ENCODE results near the gene DNAJC17.
A peak's percentile ranks its signal among the peaks of the same experiment; 100 is the strongest.

DNAJC17 gene

DNA sequence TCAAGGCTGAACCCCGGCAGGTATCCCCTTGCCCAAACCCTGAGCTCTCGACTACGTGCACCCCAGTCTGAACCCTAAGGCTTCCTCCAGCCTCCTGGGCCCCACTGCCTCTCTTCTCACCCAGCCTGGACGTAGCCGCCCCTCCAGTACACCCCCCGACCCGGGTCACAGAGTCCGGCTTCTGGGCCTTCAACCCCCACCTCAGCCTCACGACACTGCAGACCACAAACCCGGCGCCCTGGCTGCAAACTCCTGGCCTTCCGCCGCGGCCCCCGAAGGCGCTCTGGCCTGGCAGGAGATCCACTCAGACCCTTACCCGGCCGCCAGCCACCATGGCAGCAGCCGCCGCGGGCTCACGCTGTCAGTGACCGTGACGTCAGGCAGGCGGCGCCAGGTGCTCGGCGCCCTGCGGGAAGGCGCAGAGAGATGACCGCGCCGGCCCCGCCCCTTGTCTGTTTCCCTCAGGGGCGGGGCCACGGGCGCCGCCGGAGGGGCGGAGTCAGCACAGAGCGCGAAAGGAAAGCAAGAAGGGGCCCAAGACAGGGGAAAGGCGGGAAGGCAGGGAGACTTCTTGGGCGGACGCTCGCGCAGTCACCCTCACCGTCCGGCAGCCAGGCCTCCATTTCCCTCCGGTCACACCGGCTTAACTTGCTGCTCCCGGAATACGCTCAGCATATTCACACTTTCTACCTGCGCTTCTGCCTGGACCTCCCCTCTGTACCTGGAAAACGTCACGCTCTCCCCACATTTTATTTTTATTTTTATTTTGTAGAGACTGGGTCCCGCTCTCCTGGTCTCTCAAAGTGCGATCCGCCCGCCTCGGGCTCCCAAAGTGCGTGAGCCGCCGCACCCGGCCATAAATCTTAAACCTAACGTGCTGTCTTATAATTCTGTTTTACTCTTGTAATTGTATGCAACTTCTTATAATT is 52.1 kb downstream of the DNAJC17 start, which contains the start of gene RMDN3:
Gene RMDN3, minus strand, starts transcription at position 372 of the 929 bp plus-strand sequence. CDS start 471 bp downstream, outside the sequence.
- peak within 1 kb of the TSS; percentile 70 for H3K27ac ChIP-seq (ENCODE audit: low read length)
- peaks cover 0 to 18% of the 10 kb centered on the region in 2 donors for H3K36me3 ChIP-seq (ENCODE audit: control insufficient read depth in 2 of 2, insufficient read depth in 2 of 2, low read length in 2 of 2)
- no peaks in the 10 kb centered on the region for H3K9me3 ChIP-seq (ENCODE audit: control insufficient read depth in 2 of 2, low read length in 2 of 2)
- H3K4me3 ChIP-seq (ENCODE audit: low read length in 2 of 2) = peak within 1 kb of the TSS; percentile 83 to 91
- H3K27me3 ChIP-seq (ENCODE audit: control insufficient read depth in 1 of 2, insufficient read depth in 2 of 2, low read length in 2 of 2) = no peaks in the 10 kb centered on the region
- peak within 1 kb of the TSS; percentile 83 to 84 for H3K9ac ChIP-seq (ENCODE audit: low read length in 2 of 2)
- peaks cover 10% of the 10 kb centered on the region for H3K4me1 ChIP-seq (ENCODE audit: control insufficient read depth, insufficient read depth, low read length)

DNA sequence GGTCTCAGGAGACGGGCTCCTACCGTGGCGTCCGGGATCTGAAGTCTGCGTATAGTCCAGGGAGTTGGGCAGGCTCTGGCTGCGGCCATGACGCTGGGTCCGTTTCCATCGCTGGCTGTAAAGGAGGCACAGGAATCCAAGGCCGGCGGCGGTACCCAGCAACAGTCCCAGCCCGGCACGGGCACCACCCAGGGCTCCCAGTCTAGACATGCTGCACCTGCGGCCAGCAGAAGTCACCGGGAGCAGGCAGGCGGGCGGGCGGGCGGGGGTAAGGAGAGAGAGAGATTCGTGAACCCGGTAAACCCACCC is 52.7 kb downstream of the DNAJC17 start:
- Histone ChIP-seq H3K4me1 (ENCODE audit: control insufficient read depth, insufficient read depth, low read length) (peaks cover 10% of the 10 kb centered on the region), H3K9ac (ENCODE audit: low read length in 2 of 2) (peak overlapping the region; percentile 83 to 84), H3K27me3 (ENCODE audit: control insufficient read depth in 1 of 2, insufficient read depth in 2 of 2, low read length in 2 of 2) (no peaks in the 10 kb centered on the region), H3K4me3 (ENCODE audit: low read length in 2 of 2) (peak overlapping the region; percentile 83 to 91), H3K36me3 (ENCODE audit: control insufficient read depth in 2 of 2, insufficient read depth in 2 of 2, low read length in 2 of 2) (peaks cover 3 to 22% of the 10 kb centered on the region in 2 donors), H3K27ac (ENCODE audit: low read length) (peak overlapping the region; percentile 70), H3K9me3 (ENCODE audit: control insufficient read depth in 2 of 2, low read length in 2 of 2) (no peaks in the 10 kb centered on the region)

DNA sequence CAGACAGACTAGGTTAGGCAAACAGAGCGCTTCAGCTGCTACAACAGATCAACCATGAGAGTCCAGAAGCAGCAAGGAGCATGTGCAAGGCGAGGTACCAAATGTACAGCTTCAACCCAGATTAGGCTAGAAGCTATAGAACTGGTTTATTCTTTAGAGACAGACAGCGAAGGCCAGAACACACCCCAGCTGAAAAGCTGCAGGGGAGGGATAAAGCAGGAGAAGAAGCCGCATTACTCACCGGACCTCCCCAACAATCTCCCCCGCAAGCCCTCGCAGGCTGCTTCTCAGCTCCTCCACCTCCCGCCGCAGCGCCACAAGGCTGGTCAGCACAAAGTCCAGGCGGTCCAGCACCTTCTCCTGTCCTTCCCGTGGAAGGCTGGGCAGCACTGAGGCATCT is 55.5 kb downstream of the DNAJC17 start:
- Histone ChIP-seq H3K4me3 (ENCODE audit: low read length in 2 of 2) (no peak overlapping the region), H3K27me3 (ENCODE audit: control insufficient read depth in 1 of 2, insufficient read depth in 2 of 2, low read length in 2 of 2) (no peaks in the 10 kb centered on the region), H3K27ac (ENCODE audit: low read length) (no peak overlapping the region), H3K36me3 (ENCODE audit: control insufficient read depth in 2 of 2, insufficient read depth in 2 of 2, low read length in 2 of 2) (peaks cover 8 to 37% of the 10 kb centered on the region in 2 donors), H3K9me3 (ENCODE audit: control insufficient read depth in 2 of 2, low read length in 2 of 2) (no peaks in the 10 kb centered on the region), H3K4me1 (ENCODE audit: control insufficient read depth, insufficient read depth, low read length) (peaks cover 10% of the 10 kb centered on the region), H3K9ac (ENCODE audit: low read length in 2 of 2) (no peak overlapping the region)

DNA sequence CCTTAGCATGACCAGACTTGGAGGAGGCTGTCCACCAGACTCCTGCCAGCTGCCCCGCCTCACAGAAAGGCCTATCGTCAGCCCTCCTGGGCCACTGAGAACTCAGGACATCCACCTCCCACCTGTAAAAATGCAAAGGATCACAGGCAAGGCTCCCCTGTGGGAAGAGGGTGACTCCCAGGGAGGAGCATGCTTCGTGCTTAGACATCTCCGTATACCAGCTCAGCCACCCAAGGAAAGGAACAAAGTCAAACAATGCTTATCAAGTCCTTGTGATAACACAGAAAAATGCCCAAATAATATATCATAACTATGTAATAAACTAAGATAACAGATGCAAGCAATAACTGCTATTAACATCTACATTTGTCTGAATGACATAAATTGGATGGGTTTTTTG is 56.4 kb downstream of the DNAJC17 start:
- Histone ChIP-seq H3K36me3 (ENCODE audit: control insufficient read depth in 2 of 2, insufficient read depth in 2 of 2, low read length in 2 of 2) (peaks cover 8 to 38% of the 10 kb centered on the region in 2 donors), H3K9ac (ENCODE audit: low read length in 2 of 2) (no peak overlapping the region), H3K27me3 (ENCODE audit: control insufficient read depth in 1 of 2, insufficient read depth in 2 of 2, low read length in 2 of 2) (no peaks in the 10 kb centered on the region), H3K4me3 (ENCODE audit: low read length in 2 of 2) (no peak overlapping the region), H3K4me1 (ENCODE audit: control insufficient read depth, insufficient read depth, low read length) (peaks cover 10% of the 10 kb centered on the region), H3K27ac (ENCODE audit: low read length) (no peak overlapping the region), H3K9me3 (ENCODE audit: control insufficient read depth in 2 of 2, low read length in 2 of 2) (no peaks in the 10 kb centered on the region)

DNA sequence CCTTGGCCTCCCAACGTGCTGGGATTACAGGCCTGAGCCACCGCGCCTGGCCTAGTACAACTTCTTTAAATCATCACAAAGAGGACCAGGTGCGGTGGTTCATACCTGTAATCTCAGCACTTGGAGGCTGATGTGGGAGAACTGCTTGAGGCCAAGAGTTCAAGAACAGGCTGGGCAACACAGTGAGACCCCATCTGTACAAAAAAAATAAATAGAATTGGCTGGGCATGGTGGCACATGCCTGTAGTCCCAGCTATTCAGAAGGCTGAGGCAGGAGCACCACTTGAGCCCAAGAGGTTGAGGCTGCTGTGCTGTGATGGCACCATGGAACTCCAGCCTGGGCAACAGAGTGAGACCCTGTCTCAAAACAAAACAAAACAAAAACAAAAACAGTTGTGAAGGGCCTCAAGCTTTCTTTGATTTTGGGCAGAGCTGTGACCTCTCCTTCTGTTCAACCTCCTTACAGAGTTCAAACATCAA is 58.1 kb downstream of the DNAJC17 start:
- H3K36me3 ChIP-seq (ENCODE audit: control insufficient read depth in 2 of 2, insufficient read depth in 2 of 2, low read length in 2 of 2) = peaks cover 18 to 49% of the 10 kb centered on the region in 2 donors
- no peak overlapping the region for H3K4me3 ChIP-seq (ENCODE audit: low read length in 2 of 2)
- H3K9me3 ChIP-seq (ENCODE audit: control insufficient read depth in 2 of 2, low read length in 2 of 2) = no peaks in the 10 kb centered on the region
- H3K27ac ChIP-seq (ENCODE audit: low read length) = no peak overlapping the region
- H3K27me3 ChIP-seq (ENCODE audit: control insufficient read depth in 1 of 2, insufficient read depth in 2 of 2, low read length in 2 of 2) = no peaks in the 10 kb centered on the region
- peaks cover 3% of the 10 kb centered on the region for H3K4me1 ChIP-seq (ENCODE audit: control insufficient read depth, insufficient read depth, low read length)
- no peak overlapping the region for H3K9ac ChIP-seq (ENCODE audit: low read length in 2 of 2)

DNA sequence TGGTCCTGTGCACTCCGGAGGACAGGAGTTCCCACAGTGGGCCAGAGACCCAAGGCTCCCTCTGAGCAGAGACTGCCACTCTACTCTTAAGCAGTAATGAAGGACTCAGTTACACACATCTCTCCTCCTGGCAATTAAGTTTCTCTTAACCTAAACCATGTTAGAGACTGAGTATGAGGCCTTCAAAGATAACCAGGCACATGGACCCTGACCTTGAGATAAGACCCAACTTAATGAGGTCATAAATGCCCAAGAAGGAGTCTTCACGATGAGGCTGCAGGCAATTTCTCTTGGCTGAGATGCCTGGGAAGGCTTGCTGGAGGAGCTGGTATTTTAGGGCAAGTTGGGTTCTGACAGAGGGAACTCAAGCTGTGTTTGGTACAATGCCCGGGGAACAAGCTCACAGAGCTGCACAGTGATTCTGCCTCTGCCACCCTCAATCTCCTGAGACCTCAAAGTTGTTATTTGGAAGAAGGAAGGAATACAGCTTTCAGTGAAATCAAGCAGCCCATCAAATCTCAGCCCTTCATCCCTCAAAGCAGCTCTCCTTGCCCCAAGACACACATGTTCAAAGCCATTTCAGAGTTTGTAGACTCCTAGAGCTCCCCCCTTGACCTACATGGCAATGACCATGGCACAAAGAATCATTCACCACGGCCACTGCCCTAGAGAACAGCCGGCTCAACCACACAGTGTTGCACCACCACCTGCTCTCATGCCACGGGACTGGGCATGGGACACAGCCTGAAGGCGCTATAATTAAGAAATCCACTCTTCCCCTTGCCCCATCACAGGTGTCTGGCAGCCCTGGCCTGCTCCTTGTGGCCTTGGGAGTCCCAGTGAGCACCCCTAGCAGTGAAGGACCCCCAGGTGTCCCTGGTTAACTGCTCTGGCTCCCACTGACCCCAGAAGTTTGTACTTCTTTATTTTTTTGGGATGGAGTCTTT is 59.3 kb downstream of the DNAJC17 start:
- Histone ChIP-seq H3K4me1 (ENCODE audit: control insufficient read depth, insufficient read depth, low read length) (peaks cover 2% of the 10 kb centered on the region), H3K27me3 (ENCODE audit: control insufficient read depth in 1 of 2, insufficient read depth in 2 of 2, low read length in 2 of 2) (no peaks in the 10 kb centered on the region), H3K36me3 (ENCODE audit: control insufficient read depth in 2 of 2, insufficient read depth in 2 of 2, low read length in 2 of 2) (peaks cover 27 to 61% of the 10 kb centered on the region in 2 donors), H3K9ac (ENCODE audit: low read length in 2 of 2) (no peak overlapping the region), H3K27ac (ENCODE audit: low read length) (no peak overlapping the region), H3K9me3 (ENCODE audit: control insufficient read depth in 2 of 2, low read length in 2 of 2) (no peaks in the 10 kb centered on the region), H3K4me3 (ENCODE audit: low read length in 2 of 2) (no peak overlapping the region)

DNA sequence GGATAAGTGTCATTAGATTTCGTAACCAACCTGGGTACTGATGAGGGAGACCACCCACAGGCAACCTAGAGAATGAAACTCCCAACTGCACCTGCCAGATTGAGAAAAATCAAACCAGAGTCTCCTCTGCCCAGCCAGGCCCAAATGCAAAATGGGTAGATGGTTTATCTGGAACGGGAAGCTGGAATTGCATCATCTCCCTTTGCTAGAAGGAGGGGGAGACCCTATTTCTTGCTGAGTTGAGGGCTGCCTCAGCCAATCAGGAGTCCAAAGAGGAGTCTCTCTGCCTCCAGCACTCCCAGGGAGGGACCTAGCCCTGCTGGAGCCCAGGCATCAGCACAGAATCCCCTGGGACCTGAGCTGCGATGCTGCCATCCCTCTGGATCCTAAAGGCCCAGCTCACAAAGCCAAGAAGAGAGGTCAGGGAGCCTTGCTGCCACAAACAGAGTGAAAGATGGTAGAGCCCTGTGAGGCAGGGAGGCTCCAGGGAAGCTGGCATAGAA is 60.3 kb downstream of the DNAJC17 start:
- Histone ChIP-seq H3K36me3 (ENCODE audit: control insufficient read depth in 2 of 2, insufficient read depth in 2 of 2, low read length in 2 of 2) (peaks cover 31 to 64% of the 10 kb centered on the region in 2 donors), H3K9me3 (ENCODE audit: control insufficient read depth in 2 of 2, low read length in 2 of 2) (no peaks in the 10 kb centered on the region), H3K27me3 (ENCODE audit: control insufficient read depth in 1 of 2, insufficient read depth in 2 of 2, low read length in 2 of 2) (no peaks in the 10 kb centered on the region), H3K9ac (ENCODE audit: low read length in 2 of 2) (no peak overlapping the region), H3K4me3 (ENCODE audit: low read length in 2 of 2) (no peak overlapping the region), H3K4me1 (ENCODE audit: control insufficient read depth, insufficient read depth, low read length) (no peaks in the 10 kb centered on the region), H3K27ac (ENCODE audit: low read length) (no peak overlapping the region)

DNA sequence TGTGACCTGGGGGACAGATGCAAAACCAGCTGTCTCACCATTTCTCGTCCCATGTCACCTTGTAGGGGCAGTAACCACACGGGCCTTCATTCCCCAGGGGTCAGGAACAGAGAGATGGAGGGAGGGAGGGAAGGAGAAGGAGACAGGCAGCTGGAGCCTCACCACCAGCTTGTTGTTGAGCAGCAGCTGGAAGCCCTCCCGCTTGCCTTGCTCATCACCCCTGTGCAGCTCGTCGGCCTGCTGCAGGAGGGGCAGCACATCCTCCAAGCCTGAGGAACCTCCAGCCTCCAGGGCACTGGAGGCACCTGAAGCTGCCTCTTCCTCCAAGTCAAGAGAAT is 62.5 kb downstream of the DNAJC17 start:
- no peaks in the 10 kb centered on the region for H3K27me3 ChIP-seq (ENCODE audit: control insufficient read depth in 1 of 2, insufficient read depth in 2 of 2, low read length in 2 of 2)
- H3K9me3 ChIP-seq (ENCODE audit: control insufficient read depth in 2 of 2, low read length in 2 of 2) = no peaks in the 10 kb centered on the region
- no peak overlapping the region for H3K9ac ChIP-seq (ENCODE audit: low read length in 2 of 2)
- H3K36me3 ChIP-seq (ENCODE audit: control insufficient read depth in 2 of 2, insufficient read depth in 2 of 2, low read length in 2 of 2) = peaks cover 31 to 53% of the 10 kb centered on the region in 2 donors
- H3K4me1 ChIP-seq (ENCODE audit: control insufficient read depth, insufficient read depth, low read length) = no peaks in the 10 kb centered on the region
- no peak overlapping the region for H3K4me3 ChIP-seq (ENCODE audit: low read length in 2 of 2)
- H3K27ac ChIP-seq (ENCODE audit: low read length) = no peak overlapping the region

DNA sequence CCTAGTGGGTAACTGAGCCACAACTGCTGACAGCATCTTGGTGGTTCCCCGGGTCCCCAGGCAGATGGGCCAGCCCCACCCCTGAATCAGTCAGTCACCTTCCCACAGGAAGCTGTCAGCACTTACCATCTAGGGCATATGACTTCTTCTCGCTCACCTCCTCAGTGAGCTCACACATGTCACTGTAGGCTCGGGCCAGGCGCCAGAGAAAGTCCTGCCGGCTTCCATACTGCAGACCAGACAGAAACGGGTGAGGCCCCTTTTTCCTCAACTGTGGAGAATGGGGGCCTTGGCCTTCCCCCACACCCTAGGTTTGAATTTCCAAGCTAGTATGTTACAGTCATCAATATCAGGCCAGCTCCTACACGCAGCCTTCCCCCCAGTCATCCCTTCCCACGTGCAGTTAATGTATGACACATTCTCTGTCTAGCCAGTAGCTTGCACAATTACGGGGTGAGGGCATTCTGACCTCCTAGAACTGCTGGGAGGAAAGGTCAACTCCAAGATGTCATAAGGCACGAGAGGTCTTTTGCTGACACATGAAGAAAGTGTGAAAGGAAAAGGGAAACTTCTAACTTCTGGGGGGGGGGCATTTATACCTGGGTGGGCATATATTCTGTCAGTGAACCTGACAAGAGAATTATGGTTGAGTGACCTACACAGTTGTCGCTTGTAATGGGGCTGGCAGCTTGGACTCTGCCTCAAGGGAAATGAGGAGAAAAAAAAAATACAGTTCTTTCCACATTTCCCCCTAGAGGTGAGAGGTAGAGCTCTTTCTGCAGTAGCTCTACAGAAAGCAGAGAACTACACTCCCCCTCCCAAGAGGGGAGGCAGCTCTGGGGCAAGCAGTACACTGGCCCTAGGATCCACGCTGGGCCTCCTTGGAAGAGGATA is 63.1 kb downstream of the DNAJC17 start:
- Histone ChIP-seq H3K36me3 (ENCODE audit: control insufficient read depth in 2 of 2, insufficient read depth in 2 of 2, low read length in 2 of 2) (peaks cover 27 to 53% of the 10 kb centered on the region in 2 donors), H3K27ac (ENCODE audit: low read length) (no peak overlapping the region), H3K27me3 (ENCODE audit: control insufficient read depth in 1 of 2, insufficient read depth in 2 of 2, low read length in 2 of 2) (no peaks in the 10 kb centered on the region), H3K9me3 (ENCODE audit: control insufficient read depth in 2 of 2, low read length in 2 of 2) (no peaks in the 10 kb centered on the region), H3K9ac (ENCODE audit: low read length in 2 of 2) (no peak overlapping the region), H3K4me3 (ENCODE audit: low read length in 2 of 2) (no peak overlapping the region), H3K4me1 (ENCODE audit: control insufficient read depth, insufficient read depth, low read length) (no peaks in the 10 kb centered on the region)

DNA sequence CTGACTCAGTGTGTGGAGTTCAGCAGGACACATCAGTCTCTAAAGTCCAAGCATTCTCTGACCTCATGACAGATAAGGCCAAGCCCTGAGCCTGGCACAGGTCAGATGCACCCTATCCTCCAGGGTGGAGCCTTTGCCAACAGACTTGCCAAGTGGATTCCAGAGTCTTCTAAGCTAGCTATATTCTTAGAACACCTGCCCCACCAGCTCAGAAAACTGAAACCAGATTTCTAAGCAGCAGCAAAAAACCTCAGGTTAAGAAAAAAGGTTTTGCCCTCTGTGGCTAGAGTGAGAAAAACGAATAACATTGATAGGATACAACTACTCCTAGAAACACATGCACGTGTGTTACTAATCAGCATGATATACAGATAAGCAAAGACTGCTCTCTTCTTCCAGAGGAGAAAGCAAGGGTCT is 63.8 kb downstream of the DNAJC17 start:
- Histone ChIP-seq H3K4me1 (ENCODE audit: control insufficient read depth, insufficient read depth, low read length) (no peaks in the 10 kb centered on the region), H3K9ac (ENCODE audit: low read length in 2 of 2) (no peak overlapping the region), H3K27me3 (ENCODE audit: control insufficient read depth in 1 of 2, insufficient read depth in 2 of 2, low read length in 2 of 2) (no peaks in the 10 kb centered on the region), H3K36me3 (ENCODE audit: control insufficient read depth in 2 of 2, insufficient read depth in 2 of 2, low read length in 2 of 2) (peaks cover 32 to 56% of the 10 kb centered on the region in 2 donors), H3K4me3 (ENCODE audit: low read length in 2 of 2) (no peak overlapping the region), H3K9me3 (ENCODE audit: control insufficient read depth in 2 of 2, low read length in 2 of 2) (no peaks in the 10 kb centered on the region), H3K27ac (ENCODE audit: low read length) (no peak overlapping the region)

All from stomach smooth muscle (tissue), 2 donors.